Measurements from ENCODE around the gene STARD6. TPM values are rescaled to one million over a fixed set of nuclear protein-coding genes. Genes with fewer than 3 reads are reported as not detected.
A peak's percentile ranks its signal among the peaks of the same experiment; 100 is the strongest.

STARD6 gene
- total and polyA plus RNA-seq, 4 donors, result not detected

- Histone ChIP-seq H3K4me1 (ENCODE audit: control insufficient read depth in 4 of 4, insufficient read depth in 4 of 4, low read length in 3 of 4) (no peaks in the 10 kb centered on the region), H3K4me3 (ENCODE audit: low read depth in 1 of 3, low read length in 3 of 3) (no peak overlapping the region), H3K27ac (ENCODE audit: low read depth in 1 of 2, low read length in 2 of 2) (no peak overlapping the region), H3K9ac (ENCODE audit: low read depth in 1 of 2, low read length in 2 of 2) (no peak overlapping the region), H3K27me3 (ENCODE audit: control insufficient read depth in 4 of 4, insufficient read depth in 4 of 4, low read length in 3 of 4) (peaks cover 0 to 1% (median 0%) of the 10 kb centered on the region in 4 donors), H3K9me3 (ENCODE audit: control insufficient read depth in 4 of 4, low read length in 3 of 4) (no peaks in the 10 kb centered on the region), H3K36me3 (ENCODE audit: control insufficient read depth in 4 of 4, insufficient read depth in 3 of 4, low read depth in 1 of 4, low read length in 3 of 4) (no peaks in the 10 kb centered on the region)
- TF ChIP-seq RAD21 (IDR thresholded peaks at IDR 0.05) (no peak), RXRA (IDR thresholded peaks at IDR 0.05) (no peak), ZBTB33 (IDR thresholded peaks at IDR 0.05) (no peak), HNF4G (IDR thresholded peaks at IDR 0.05) (no peak), EGR1 (IDR thresholded peaks at IDR 0.05; ENCODE audit: low read depth in 2 of 2) (no peak), TAF1 (conservative IDR thresholded peaks at IDR 0.05) (no peak), YY1 (IDR thresholded peaks at IDR 0.05) (no peak), FOXA1 (IDR thresholded peaks at IDR 0.05) (no peak), MAX (IDR thresholded peaks at IDR 0.05) (no peak), FOXA2 (IDR thresholded peaks at IDR 0.05) (no peak), SP1 (IDR thresholded peaks at IDR 0.05) (no peak), JUND (IDR thresholded peaks at IDR 0.05) (no peak)
- TF ChIP-seq, protein P1, sequence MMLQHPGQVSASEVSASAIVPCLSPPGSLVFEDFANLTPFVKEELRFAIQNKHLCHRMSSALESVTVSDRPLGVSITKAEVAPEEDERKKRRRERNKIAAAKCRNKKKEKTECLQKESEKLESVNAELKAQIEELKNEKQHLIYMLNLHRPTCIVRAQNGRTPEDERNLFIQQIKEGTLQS (IDR thresholded peaks at IDR 0.05), result no peak
- WGBS, result 71% methylated on average over 1 of the region's 1 CpG
- no peak for DNase-seq (ENCODE audit: low spot score)
These were observed 36.1 kb upstream of the STARD6 start for GRCh38 chr18:54393648-54394294.

- TF ChIP-seq CTCF (IDR thresholded peaks at IDR 0.05; ENCODE audit: low read depth, low read length, missing input control) (peak; percentile 74), FOXA2 (IDR thresholded peaks at IDR 0.05) (no peak), EGR1 (IDR thresholded peaks at IDR 0.05; ENCODE audit: low read depth in 2 of 2) (no peak), HNF4A (conservative IDR thresholded peaks at IDR 0.05) (no peak), RAD21 (IDR thresholded peaks at IDR 0.05) (peak; percentile 73 to 82)
- no peak for DNase-seq (ENCODE audit: low spot score)
- Histone ChIP-seq H3K4me1 (ENCODE audit: control insufficient read depth in 4 of 4, insufficient read depth in 4 of 4, low read length in 3 of 4) (no peaks in the 10 kb centered on the region), H3K27me3 (ENCODE audit: control insufficient read depth in 4 of 4, insufficient read depth in 4 of 4, low read length in 3 of 4) (peaks cover 0 to 3% (median 0%) of the 10 kb centered on the region in 4 donors), H3K9me3 (ENCODE audit: control insufficient read depth in 4 of 4, low read length in 3 of 4) (no peaks in the 10 kb centered on the region), H3K27ac (ENCODE audit: low read depth in 1 of 2, low read length in 2 of 2) (no peak overlapping the region), H3K36me3 (ENCODE audit: control insufficient read depth in 4 of 4, insufficient read depth in 3 of 4, low read depth in 1 of 4, low read length in 3 of 4) (no peaks in the 10 kb centered on the region), H3K9ac (ENCODE audit: low read depth in 1 of 2, low read length in 2 of 2) (no peak overlapping the region), H3K4me3 (ENCODE audit: low read depth in 1 of 3, low read length in 3 of 3) (no peak overlapping the region)
- 33% methylated on average over 3 of the region's 3 CpGs for WGBS
These were observed 34.9 kb upstream of the STARD6 start for GRCh38 chr18:54392543-54393023.
